HG03159 (cell line): ENCODE results near the gene MUL1.

ENCODE experiments used
- ATAC-seq: cut with Tn5 transposase; IDR thresholded peaks from one replicate; pipeline ENCODE4 v1.9.1; 2021; ENCODE audit warnings: mild to moderate bottlenecking, moderate library complexity; ENCODE audit not compliant: unreplicated experiment

Gene MUL1

DNA sequence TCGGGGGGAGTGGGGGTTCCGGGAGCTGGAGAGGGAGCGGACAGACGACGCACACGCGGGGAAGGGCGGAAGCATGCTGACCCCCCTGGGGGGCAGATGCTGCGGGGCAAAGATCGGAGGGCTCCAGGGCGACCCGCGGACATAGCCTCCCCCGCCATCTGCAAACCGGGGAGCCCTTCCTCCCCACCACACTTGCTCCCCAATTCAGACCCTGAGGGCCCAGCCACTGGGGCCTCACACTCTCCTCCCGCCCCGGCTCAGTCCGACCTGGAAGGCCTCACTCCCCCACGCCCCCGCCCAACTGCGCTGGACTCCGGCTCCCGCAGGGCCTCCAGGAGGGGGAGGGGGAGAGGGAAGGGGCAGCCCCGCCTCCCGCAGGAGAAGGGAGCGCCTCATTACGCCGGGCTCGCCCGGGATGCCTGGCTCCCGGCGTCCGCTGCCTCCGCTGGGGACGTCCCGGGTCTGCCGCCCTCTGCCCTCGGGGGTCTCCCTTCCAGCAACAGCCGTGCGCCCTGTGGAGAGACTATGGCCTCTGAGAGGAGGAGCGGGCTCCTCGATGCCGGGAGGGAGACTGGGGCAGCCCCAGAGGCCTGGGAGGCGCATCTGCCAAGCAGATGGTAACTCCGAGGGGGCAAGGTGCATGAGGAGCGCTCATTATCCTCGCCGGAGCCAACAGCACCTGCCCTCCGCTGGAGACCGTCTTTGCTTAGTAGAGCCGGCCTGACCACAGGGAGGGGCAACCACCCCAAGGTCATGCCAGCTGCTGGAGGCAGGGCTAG lies 21.3 kb downstream of the MUL1 start:
- no peak for ATAC-seq

DNA sequence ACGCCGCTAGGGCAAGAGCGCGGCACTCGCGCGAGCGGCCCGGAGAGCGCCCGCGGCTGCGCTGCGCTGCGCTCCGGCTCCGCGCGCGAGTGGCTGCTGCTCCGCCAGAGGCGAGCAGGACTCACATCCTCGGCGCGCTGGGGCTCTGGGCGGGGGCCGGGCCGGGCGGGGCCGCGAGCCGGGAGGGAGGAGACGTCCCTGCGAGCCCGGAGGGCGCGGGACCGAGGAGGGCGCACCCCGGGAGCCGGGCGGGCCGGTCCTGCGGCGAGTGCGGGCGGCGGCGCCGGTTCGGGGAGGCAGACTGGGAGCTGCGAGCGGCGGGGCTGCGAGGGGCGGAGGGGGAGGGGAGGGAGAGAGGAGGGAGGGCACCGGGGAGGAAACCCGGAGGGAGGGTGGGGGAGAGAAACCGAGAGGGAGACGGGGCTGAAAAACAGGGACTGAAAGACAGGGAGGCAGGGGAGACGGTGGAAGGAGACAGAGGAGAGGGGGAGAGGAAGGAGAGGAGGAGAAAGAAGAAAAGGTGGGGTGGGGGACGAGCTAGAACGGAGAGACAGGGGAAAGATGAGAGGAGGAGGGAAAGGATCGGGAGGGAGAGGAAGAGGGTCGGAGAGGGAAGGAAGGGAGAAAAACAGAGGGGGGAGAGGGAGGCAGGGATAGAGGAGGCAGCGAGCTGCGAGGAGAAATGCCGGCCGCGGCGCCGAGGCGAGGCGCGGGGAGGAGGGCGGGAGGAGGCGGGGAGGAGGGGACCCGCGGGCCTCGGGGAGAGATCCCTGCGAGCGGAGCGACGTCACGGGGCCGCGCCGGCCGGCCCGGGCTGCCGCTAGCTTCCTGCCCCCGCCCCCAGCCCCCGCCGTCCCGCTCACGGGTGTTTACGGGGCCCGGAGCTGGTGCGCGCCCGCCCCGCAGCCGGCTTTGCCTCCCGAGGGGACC lies 22.2 kb downstream of the MUL1 start, which contains the start of gene CAMK2N1:
Gene CAMK2N1, minus strand, starts transcription at position 684 of the 930 bp plus-strand sequence. CDS start 831 bp downstream, outside the sequence.
- ATAC-seq = no peak

- no peak for ATAC-seq
These were observed 23.2 kb downstream of the MUL1 start for GRCh38 chr1:20484519-20485462.

DNA sequence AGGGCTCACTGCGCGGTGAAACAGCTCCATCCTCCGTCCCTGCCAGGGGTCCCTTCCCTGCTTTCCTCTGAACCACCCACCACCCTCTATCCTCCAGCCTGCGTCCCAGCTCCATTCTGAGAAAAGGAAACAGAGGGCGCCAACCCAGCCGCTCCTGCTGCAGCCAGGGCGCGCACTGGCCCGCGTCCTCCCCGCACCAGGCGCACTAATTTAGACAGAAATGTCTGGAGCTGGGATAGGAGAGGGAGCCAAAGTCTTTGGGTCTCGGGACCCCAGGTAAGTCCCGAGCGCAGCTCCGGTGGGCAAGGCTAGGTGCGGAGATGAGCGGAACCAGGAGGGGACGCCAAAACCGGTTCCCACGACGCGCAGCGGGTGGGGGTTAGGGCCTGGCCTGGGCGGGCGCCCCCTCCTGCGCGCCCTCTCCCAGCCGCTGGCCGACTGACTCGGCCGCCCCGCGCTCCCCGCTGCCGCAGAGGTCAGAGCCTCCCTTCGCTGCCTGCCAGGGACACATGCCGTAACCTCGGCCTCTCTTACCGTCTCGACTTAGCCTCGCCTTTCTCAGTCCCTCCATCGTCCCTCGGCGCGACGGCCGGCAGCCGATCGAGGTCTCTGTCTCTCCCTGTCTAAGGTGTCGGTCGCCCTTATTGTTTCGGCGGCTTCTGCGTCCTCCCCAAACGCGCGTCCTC lies 24.0 kb downstream of the MUL1 start:
- no peak for ATAC-seq

DNA sequence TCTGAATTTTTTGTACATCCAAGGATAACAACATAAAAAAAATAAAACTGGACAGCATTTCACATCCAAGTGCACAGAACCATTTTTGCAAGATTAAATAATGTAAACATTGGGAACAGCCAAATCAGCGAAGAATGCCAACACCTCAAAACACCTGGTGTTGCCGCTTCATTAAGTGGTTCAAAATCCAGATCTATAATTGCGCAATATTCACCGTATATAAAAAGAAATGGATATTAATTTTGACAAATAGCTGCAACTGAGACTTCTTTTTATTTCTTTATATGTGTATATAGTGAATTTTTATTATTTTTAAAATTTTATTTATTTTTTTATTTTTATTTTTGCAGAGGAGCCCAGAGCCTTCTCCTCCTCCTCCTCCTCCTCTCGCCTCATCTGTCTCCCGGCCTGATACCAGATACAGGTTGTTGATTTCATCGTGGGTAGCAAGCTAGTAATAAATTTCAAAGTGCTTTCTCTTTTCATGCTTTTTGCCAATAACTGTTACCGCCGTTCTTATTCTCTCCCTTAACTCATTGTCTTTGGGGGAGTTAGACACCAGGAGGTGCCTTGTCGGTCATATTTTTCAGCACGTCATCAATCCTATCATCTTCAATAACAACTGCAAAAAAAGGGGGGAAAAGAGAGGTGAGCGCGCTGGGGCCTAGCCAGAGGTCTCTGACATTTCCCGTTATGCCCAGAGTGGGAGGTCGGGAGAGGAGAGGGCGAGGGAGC lies 24.7 kb downstream of the MUL1 start:
- ATAC-seq = no peak

DNA sequence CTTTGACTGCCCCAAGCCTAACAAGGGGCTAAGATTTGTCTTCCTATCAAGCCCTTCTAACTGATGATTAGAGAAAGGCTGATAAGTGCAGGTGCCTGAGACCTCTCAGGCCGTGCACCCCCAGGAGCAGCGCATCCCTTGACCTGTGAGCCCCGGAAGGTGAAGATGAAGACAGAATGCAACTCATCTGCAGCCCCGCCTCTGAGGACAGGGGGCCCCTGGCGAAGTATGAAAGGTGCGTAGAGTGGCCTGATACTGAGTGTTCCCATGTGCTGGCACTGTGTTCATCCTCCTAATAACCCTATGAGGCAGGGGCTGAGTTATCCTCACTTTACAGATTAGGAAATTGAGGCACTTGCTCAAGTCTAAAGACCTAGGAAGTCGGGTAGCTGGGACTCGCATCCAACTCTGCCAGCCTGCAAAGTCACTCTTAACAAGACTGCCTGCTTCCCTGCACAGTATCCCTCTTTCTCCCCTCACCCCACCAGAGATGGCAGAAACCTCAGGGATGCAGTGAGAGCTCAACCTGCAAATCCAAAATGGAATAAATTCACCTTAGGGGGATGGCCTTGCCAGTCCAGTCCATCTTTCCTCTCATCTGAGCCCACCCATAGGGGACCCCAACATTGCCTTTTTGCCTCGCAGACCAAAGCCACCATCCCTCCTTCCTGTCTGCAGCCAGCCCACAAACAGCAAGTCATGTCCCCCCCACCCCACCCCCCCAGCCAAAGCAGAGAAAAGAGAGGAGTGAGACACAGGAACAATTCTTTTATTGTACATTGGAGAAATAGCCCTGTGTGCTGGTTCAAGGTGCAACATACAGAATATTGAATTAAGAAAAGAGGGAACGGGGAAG lies 26.1 kb downstream of the MUL1 start:
- no peak for ATAC-seq

- no peak for ATAC-seq
These were observed 26.9 kb downstream of the MUL1 start for GRCh38 chr1:20480951-20481617.

DNA sequence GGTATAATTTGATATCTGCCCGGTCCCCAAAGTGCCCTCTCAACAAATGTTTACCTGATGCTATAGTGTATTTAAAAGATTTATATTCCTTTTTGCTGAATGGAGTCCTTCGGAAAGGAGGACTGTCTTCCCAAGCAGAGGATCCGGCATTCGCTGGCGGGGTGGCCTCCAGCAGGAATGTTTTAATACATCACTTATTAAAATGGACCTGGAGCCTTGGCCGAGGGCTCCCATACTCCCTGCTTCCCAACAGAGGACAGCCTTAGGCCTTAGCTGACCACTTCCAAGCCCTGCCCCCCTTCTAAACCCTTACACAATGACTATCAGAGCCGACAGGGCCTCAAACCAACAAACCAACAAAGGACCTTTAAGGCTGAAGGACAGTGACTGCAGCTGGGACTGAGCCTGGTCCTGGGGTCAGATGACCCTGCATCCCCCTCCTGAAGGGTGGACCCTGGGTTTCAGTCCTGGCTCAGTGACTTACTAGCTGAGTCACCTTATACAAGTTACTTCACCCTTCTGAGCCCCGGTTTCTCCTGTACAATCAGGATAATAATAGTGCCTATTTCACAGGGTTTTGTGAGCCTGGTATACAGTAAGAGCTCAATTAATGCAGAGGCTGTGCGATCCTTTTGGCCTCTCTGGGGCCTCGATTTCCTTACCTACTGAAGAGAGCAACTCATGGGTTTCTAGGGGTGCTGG lies 27.6 kb downstream of the MUL1 start:
- ATAC-seq = no peak

GRCh38 chr1:20479840-20480239 lies 28.1 kb downstream of the MUL1 start:
- no peak for ATAC-seq

- no peak for ATAC-seq
These were observed 29.8 kb downstream of the MUL1 start for GRCh38 chr1:20478057-20478635.

GRCh38 chr1:20477348-20478056 lies 30.4 kb downstream of the MUL1 start:
- ATAC-seq = no peak

- ATAC-seq = no peak
These were observed 31.5 kb downstream of the MUL1 start for GRCh38 chr1:20476265-20477038.

DNA sequence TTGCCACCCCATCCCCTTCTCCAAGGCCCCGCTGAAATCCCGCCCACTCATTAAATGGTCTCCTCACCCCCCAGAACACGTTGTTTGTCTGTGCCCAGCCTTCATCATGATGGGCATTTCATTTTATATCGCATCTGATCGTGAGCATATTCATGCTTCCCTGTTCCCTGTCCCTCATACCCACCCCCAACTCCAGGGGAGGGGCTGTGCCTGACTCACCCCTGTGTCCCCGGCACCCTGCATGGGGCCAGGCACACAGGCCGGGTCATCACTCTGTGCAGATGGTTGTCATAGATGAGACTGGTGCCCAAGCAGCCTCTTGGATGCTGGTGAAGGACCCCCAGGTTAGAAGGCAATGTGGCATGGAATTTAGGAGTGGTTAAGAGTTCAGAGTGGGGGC lies 33.0 kb downstream of the MUL1 start:
- ATAC-seq = no peak

- no peak for ATAC-seq
These were observed 33.5 kb downstream of the MUL1 start for GRCh38 chr1:20474333-20474975.

- ATAC-seq = no peak
These were observed 34.1 kb downstream of the MUL1 start for GRCh38 chr1:20473894-20474293.
